GM18907 (cell line): Measurements from ENCODE around the gene CABLES1.

Experiments
- ATAC-seq: cut with Tn5 transposase; IDR thresholded peaks from one replicate; pipeline ENCODE4 v1.9.1; 2021; ENCODE audit warnings: mild to moderate bottlenecking, moderate library complexity; ENCODE audit not compliant: unreplicated experiment

Gene CABLES1

GRCh38 chr18:23189768-23190661 lies 54.7 kb downstream of the CABLES1 start:
- ATAC-seq, result no peak

- ATAC-seq, result no peak
Observed at GRCh38 chr18:23191232-23191631, 55.9 kb downstream of the CABLES1 start.

- no peak for ATAC-seq
Observed at GRCh38 chr18:23193742-23194141, 58.5 kb downstream of the CABLES1 start.

GRCh38 chr18:23194155-23194996 lies 59.1 kb downstream of the CABLES1 start:
- ATAC-seq, result no peak

- no peak for ATAC-seq
Observed at GRCh38 chr18:23194997-23195957, 60.0 kb downstream of the CABLES1 start.

- ATAC-seq, result no peak
Observed at GRCh38 chr18:23196119-23197007, 61.1 kb downstream of the CABLES1 start.

DNA sequence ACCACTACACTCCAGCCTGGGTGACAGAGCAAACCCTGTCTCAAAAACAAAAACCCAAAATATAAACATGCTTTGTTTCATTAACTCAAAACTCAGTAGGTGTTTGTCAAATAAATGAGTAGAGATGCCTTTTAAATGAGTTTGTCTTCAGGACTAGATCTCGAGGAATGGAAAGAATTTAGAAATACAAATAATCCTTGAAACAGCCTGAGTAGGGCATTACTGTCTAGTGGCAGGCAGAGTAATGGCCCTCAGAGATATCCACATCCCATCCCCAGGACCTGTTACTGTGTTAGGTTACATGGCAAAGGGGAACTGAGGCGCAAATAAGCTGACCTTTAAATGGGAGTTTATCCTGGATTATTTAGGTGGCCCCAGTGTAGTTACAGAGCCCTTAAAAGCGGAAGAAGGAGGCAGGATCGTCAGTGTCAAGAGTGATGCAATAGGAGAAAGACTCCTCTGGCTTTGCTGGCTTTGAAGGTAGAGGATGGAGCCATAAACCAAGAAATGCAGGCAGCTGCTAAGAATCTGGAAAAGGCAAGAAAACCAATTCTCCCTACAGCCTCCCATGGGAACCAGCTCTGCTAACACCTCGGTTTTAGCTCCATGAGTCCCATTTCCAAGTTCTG lies 63.0 kb downstream of the CABLES1 start:
- ATAC-seq, result no peak

DNA sequence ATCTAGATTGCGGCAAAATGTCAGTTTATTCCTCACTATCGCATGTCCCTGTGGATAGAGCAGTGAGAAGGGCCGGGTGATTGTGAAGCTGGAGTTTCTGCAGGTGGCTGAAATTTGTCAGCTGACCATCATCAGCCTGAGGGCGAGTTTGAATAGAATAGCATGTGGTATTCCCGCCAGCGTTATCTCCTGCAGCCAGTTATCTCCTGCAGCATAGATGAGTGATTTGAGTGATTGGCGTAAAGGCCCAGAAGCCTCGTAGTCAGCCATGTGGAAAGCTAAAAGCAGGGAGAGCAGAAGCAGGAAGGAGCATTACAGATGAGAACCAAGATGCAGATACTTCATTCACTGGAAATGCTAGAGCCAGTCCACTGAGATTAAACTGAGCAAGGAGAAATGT lies 65.5 kb downstream of the CABLES1 start:
- ATAC-seq, result no peak

- no peak for ATAC-seq
Observed at GRCh38 chr18:23201741-23202140, 66.5 kb downstream of the CABLES1 start.

- ATAC-seq, result no peak
Observed at GRCh38 chr18:23203891-23204432, 68.7 kb downstream of the CABLES1 start.

GRCh38 chr18:23204589-23205235 lies 69.4 kb downstream of the CABLES1 start:
- ATAC-seq, result no peak

DNA sequence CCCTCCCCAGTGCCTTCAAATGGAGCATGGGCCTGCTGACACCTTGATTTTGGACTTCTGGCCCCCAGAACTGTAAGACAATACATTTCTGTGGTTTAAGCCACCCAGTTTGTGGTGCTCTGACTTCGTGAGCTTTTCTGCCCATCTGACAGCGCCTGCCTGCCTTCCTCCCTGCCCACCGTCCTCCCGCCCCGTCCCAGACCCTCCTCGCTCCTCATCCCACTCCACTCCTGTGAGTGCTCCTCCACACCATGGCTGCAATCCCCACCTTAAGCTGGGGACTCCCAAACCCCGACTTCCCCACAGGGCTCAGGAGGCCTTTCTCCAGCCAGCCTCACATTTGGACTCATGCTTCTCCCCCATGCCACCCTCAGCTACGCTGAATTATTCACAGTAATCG lies 70.7 kb downstream of the CABLES1 start:
- ATAC-seq, result no peak

GRCh38 chr18:23207191-23207955 lies 72.1 kb downstream of the CABLES1 start:
- no peak for ATAC-seq

- no peak for ATAC-seq
Observed at GRCh38 chr18:23207994-23208393, 72.7 kb downstream of the CABLES1 start.

DNA sequence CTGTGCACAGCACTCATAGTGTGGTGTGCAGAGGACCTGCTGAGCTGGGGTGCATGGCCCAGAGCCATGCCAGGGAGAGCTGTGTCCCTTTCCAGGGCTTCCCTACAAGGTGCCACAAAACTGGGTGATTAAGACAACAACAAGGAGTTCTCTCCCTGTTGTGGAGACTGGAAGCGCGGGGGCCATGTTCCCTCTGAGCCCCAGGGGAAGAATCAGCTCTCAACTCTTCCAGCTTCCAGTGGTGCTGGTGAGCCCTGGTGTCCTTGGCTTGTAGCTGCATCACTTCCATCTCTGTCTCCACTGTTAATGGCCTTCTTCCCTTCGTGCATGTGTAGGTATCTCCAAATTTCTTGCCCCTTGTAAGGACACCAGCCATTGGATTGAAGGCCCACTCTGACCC lies 73.3 kb downstream of the CABLES1 start:
- no peak for ATAC-seq

GRCh38 chr18:23209031-23209430 lies 73.7 kb downstream of the CABLES1 start:
- no peak for ATAC-seq

DNA sequence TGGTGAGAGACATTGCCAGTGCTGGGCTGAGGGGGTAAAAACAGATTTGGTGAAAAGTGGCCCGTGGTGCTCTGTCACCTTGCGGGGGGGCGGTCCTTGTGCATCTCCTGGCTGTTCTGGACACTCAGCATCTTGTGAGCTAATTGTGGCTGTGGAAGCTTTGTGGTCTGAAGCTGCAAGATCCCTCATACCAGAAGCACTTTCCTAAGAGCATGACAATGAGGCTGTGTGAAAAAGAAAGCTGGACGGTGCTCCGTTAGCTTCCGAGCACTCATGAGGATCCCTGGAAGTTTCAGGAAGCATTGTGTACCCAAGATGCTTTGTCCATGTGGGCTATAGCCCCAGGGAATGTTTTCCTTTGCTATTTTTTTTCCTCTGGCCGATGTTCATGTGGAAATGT lies 74.5 kb downstream of the CABLES1 start:
- ATAC-seq, result no peak

GRCh38 chr18:23210526-23210925 lies 75.2 kb downstream of the CABLES1 start:
- no peak for ATAC-seq
